Esophagus muscularis mucosa (tissue), 3 donors: ENCODE results near the gene STRADA.

Experiments used
- CTCF ChIP-seq, 3 experiments: fragments of 200-600 bp in 2 of 3; fragments of 450-650 bp in 1 of 3; sonication (generic) in 2 of 3; IDR thresholded peaks; one replicate each; pipeline ENCODE4 v1.5.1; 2017 to 2019; ENCODE audit warnings: antibody characterized with exemption in 3 of 3, mild to moderate bottlenecking in 2 of 3, moderate library complexity in 1 of 3
- POLR2AphosphoS5 ChIP-seq, 2 donors: sonication (generic); formaldehyde crosslinking; IDR thresholded peaks; one replicate each; pipeline ENCODE4 v1.6.1; 2017; ENCODE audit warnings: antibody characterized with exemption in 2 of 2

- TF ChIP-seq CTCF (IDR thresholded peaks at IDR 0.05): no peak
- TF ChIP-seq POLR2AphosphoS5 (IDR thresholded peaks at IDR 0.05): no peak
Observed at GRCh38 chr17:63704836-63705235, 36.8 kb downstream of the STRADA start.
